Stomach (tissue), 9 donors: Measurements from ENCODE around the gene ZNF544. TPM values are rescaled to one million over a fixed set of nuclear protein-coding genes. Genes with fewer than 3 reads are reported as not detected.

Experiments used
- DNase-seq, 2 donors: peaks; one replicate each; pipeline versions ENCODE4 v3.0.0 to v3.0.0-alpha.2; 2013 to 2019
- H3K27ac ChIP-seq, 5 donors: fragments of 200-600 bp in 4 of 5; sonication (generic) in 4 of 5; one replicate each; pipeline ENCODE4 v1.5.1; 2013 to 2019; ENCODE audit warnings: mild to moderate bottlenecking in 1 of 5, moderate library complexity in 1 of 5
- H3K27me3 ChIP-seq, 3 donors: fragments of 200-600 bp; sonication (generic); one replicate each; pipeline ENCODE4 v1.5.1; 2017 to 2019; ENCODE audit warnings: mixed run types in 1 of 3
- H3K36me3 ChIP-seq, 4 donors: fragments of 200-600 bp; sonication (generic); 1 replicate in 3 of 4; 2 replicates in 1 of 4; pipeline ENCODE4 v1.5.1; 2016 to 2019
- H3K4me1 ChIP-seq, 4 donors: fragments of 200-600 bp; sonication (generic); one replicate each; pipeline ENCODE4 v1.5.1; 2016 to 2019
- H3K4me3 ChIP-seq, 4 donors: fragments of 200-600 bp; sonication (generic) in 3 of 4; one replicate each; pipeline ENCODE4 v1.5.1; 2016 to 2019; ENCODE audit warnings: mild to moderate bottlenecking in 1 of 4
- H3K9me3 ChIP-seq, 4 donors: fragments of 200-600 bp; sonication (generic); one replicate each; pipeline ENCODE4 v1.5.1; 2016 to 2019
- EP300 ChIP-seq: sonication (generic); formaldehyde crosslinking; IDR thresholded peaks from one replicate; pipeline ENCODE4 v1.6.1; 2017; ENCODE audit warnings: antibody characterized with exemption
- POLR2A ChIP-seq, 4 donors: fragments of 450-650 bp; IDR thresholded peaks; one replicate each; pipeline ENCODE4 v1.6.1; 2016; ENCODE audit warnings: antibody characterized with exemption in 4 of 4, control low read depth in 2 of 4, mild to moderate bottlenecking in 1 of 4, moderate library complexity in 1 of 4
- POLR2AphosphoS5 ChIP-seq, 3 donors: sonication (generic); formaldehyde crosslinking; IDR thresholded peaks; one replicate each; pipeline ENCODE4 v1.6.1; 2016; ENCODE audit warnings: antibody characterized with exemption in 3 of 3
- WGBS, 5 donors: extraction: QIAGEN DNeasy Blood & Tissue Kit in 3 of 5; methylation state at CpG; one replicate each; pipeline versions ENCODE4 v1.1.5 to v1.1.7; 2013 to 2018; 5-methylcytosine and 5-hydroxymethylcytosine counted together
- intact Hi-C: fragments of 100-400 bp; cut with DNase I; formaldehyde crosslinking; loops from one replicate; pipeline ENCODE4 v1.15.1; 2023; ENCODE audit warnings: low total_unique reads
- polyA plus RNA-seq, 3 donors: library from polyadenylated mRNA; stranded (reverse); fragments of 200-250 nt; gene quantifications; one replicate each; pipeline ENCODE4 v1.2.3, GENCODE V29; 2013
- total RNA-seq, 5 donors: library from RNA; depleted of rRNA; stranded (reverse); fragments of >200 nt; gene quantifications; one replicate each; pipeline versions ENCODE4 v1.1.0 to v1.2.3, GENCODE V29; 2014 to 2016
- TF ChIP-seq, protein P1 (sequence below), 7 experiments: fragments of 450-650 bp in 4 of 7; fragments of 200-600 bp in 3 of 7; sonication (generic) in 3 of 7; IDR thresholded peaks; one replicate each; pipeline ENCODE4 v1.5.1; 2016 to 2019; ENCODE audit warnings: antibody characterized with exemption in 7 of 7, control low read depth in 2 of 7, mild to moderate bottlenecking in 1 of 7
- donor health status: healthy with polysubstance abuse.
- donor health status: Bipolar disorder and iron deficiency.
- donor health status: healthy.

The ZNF544 gene
- total and polyA plus RNA-seq, 8 donors, result 9.5 to 60.7 (median 20.0) TPM

DNA sequence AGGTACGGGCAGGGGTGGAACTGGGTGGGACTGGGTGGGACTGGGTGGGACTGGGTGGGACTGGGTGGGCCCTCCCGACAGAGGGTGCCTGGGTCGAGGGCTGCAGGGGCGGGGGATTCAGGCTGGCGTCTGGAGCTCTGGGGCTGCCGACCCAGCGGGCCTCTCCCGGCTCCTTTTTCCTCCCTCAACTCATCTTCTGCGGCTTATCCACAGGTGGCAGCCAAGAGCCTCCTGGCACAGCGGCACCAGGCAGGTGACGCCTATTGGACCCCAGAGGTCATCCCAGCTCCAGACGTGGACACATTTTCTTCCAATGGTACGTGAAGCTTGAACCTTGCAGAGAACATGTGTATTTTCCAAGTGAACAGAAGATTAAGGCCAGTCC lies 533 bp downstream of the ZNF544 start:
- Histone ChIP-seq H3K4me3 (peak overlapping the region; percentile 64 to 90 (median 73)), H3K27ac (peak overlapping the region; percentile 51 to 82 (median 67)), H3K4me1 (peaks cover 6 to 19% (median 16%) of the 10 kb centered on the region in 4 donors), H3K9me3 (peaks cover 2 to 97% (median 58%) of the 10 kb centered on the region in 4 donors), H3K36me3 (peaks cover 22 to 46% (median 45%) of the 10 kb centered on the region in 4 donors), H3K27me3 (no peaks in the 10 kb centered on the region)
- WGBS, 5 donors, result 12 to 23% (median 20%) methylated on average over 5 to 13 of the region's 13 CpGs
- TF ChIP-seq EP300 (no peak), POLR2AphosphoS5 (IDR thresholded peaks at IDR 0.05) (no peak), POLR2A (IDR thresholded peaks at IDR 0.05) (no peak)
- TF ChIP-seq, protein P1, sequence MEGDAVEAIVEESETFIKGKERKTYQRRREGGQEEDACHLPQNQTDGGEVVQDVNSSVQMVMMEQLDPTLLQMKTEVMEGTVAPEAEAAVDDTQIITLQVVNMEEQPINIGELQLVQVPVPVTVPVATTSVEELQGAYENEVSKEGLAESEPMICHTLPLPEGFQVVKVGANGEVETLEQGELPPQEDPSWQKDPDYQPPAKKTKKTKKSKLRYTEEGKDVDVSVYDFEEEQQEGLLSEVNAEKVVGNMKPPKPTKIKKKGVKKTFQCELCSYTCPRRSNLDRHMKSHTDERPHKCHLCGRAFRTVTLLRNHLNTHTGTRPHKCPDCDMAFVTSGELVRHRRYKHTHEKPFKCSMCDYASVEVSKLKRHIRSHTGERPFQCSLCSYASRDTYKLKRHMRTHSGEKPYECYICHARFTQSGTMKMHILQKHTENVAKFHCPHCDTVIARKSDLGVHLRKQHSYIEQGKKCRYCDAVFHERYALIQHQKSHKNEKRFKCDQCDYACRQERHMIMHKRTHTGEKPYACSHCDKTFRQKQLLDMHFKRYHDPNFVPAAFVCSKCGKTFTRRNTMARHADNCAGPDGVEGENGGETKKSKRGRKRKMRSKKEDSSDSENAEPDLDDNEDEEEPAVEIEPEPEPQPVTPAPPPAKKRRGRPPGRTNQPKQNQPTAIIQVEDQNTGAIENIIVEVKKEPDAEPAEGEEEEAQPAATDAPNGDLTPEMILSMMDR (IDR thresholded peaks at IDR 0.05), result no peak
- DNase-seq, result peak in 1 of 2 donors; percentile 66
- intact Hi-C loops, result no loop called here

- Histone ChIP-seq H3K4me1 (no peaks in the 10 kb centered on the region), H3K9me3 (peaks cover 51 to 99% (median 94%) of the 10 kb centered on the region in 4 donors), H3K4me3 (no peak overlapping the region), H3K36me3 (peaks cover 48 to 100% (median 99%) of the 10 kb centered on the region in 4 donors), H3K27me3 (no peaks in the 10 kb centered on the region), H3K27ac (no peak overlapping the region)
- 90 to 100% (median 96%) methylated on average over 10 of the region's 10 CpGs for WGBS, 5 donors
- intact Hi-C loops, result no loop called here
- TF ChIP-seq, protein P1 (IDR thresholded peaks at IDR 0.05), result no peak
- TF ChIP-seq EP300 (no peak), POLR2A (IDR thresholded peaks at IDR 0.05) (no peak), POLR2AphosphoS5 (IDR thresholded peaks at IDR 0.05) (no peak)
- no peak for DNase-seq
These were observed 8.6 kb downstream of the ZNF544 start for GRCh38 chr19:58237324-58237723.

- no peak for TF ChIP-seq POLR2AphosphoS5 (IDR thresholded peaks at IDR 0.05)
- no peak for TF ChIP-seq POLR2A (IDR thresholded peaks at IDR 0.05)
- TF ChIP-seq, protein P1 (IDR thresholded peaks at IDR 0.05), result no peak
- no peak for TF ChIP-seq EP300
- 91 to 100% (median 98%) methylated on average over 6 of the region's 6 CpGs for WGBS, 5 donors
- no peaks in the 10 kb centered on the region for H3K4me1 ChIP-seq
- no peak overlapping the region for H3K4me3 ChIP-seq
- DNase-seq, result no peak
- intact Hi-C loops, result no loop called here
- no peaks in the 10 kb centered on the region for H3K27me3 ChIP-seq
- peaks cover 75 to 100% (median 99%) of the 10 kb centered on the region in 4 donors for H3K36me3 ChIP-seq
- peaks cover 73 to 100% (median 99%) of the 10 kb centered on the region in 4 donors for H3K9me3 ChIP-seq
- H3K27ac ChIP-seq, result no peak overlapping the region
These were observed 14.6 kb downstream of the ZNF544 start for GRCh38 chr19:58243351-58243750.

DNA sequence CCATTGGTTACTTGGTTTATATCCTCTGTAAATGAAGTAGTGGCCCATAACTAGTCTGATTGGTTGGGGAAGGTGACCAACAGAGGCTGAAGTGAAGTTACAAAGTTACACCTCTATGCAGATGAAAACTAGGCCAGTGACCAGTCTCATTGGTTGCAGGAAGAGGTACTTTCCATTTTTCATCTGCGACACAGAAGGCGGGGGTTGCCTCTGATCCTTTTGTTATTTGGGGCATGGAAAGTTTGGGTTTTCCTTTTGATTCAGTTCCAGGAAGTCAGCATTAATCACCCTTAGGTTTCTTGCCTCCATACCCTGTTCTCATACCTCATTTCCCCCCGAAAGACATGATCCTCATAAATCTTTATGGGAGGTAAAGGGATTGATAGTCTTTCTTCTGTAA lies 20.2 kb downstream of the ZNF544 start:
- Histone ChIP-seq H3K4me3 (no peak overlapping the region), H3K36me3 (peaks cover 88 to 100% (median 100%) of the 10 kb centered on the region in 4 donors), H3K27me3 (no peaks in the 10 kb centered on the region), H3K4me1 (no peaks in the 10 kb centered on the region), H3K27ac (no peak overlapping the region), H3K9me3 (peaks cover 92 to 100% (median 100%) of the 10 kb centered on the region in 4 donors)
- intact Hi-C loops, result no loop called here
- TF ChIP-seq POLR2A (IDR thresholded peaks at IDR 0.05), result no peak
- no peak for TF ChIP-seq POLR2AphosphoS5 (IDR thresholded peaks at IDR 0.05)
- TF ChIP-seq EP300, result no peak
- TF ChIP-seq, protein P1 (IDR thresholded peaks at IDR 0.05), result no peak
- no peak for DNase-seq
- WGBS, 5 donors, result 94 to 99% (median 97%) methylated on average over 3 of the region's 3 CpGs
